Aorta (tissue), 5 donors: ENCODE data around the gene LAMTOR4. TPM values are rescaled to one million over a fixed set of nuclear protein-coding genes. Genes with fewer than 3 reads are reported as not detected.

ENCODE experiments used
- ATAC-seq: fragments of 200-7000 bp; cut with Tn5 transposase; one replicate; pipeline ENCODE4 v1.9.1; 2022; ENCODE audit warnings: moderate library complexity; ENCODE audit not compliant: low FRiP score
- DNase-seq, 2 donors: peaks; one replicate each; pipeline ENCODE4 v3.0.0-alpha.2; 2020
- H3K27ac ChIP-seq, 2 donors: one replicate each; pipeline ENCODE4 v1.5.1; 2013; ENCODE audit warnings: low read length in 2 of 2, mild to moderate bottlenecking in 2 of 2, moderate library complexity in 2 of 2, control low read depth in 1 of 2, inconsistent platforms in 1 of 2, low read depth in 1 of 2
- H3K27me3 ChIP-seq, 2 donors: one replicate each; pipeline ENCODE4 v1.6.1; 2013; ENCODE audit warnings: control low read depth in 1 of 2, low read length in 1 of 2, mild to moderate bottlenecking in 1 of 2, moderate library complexity in 1 of 2; ENCODE audit not compliant: insufficient read depth in 2 of 2, control insufficient read depth in 1 of 2
- H3K36me3 ChIP-seq, 2 donors: one replicate each; pipeline ENCODE4 v1.6.1; 2013; ENCODE audit warnings: control low read depth in 1 of 2, low read length in 1 of 2, mild to moderate bottlenecking in 1 of 2; ENCODE audit not compliant: insufficient read depth in 2 of 2, control insufficient read depth in 1 of 2
- H3K4me1 ChIP-seq, 2 donors: one replicate each; pipeline ENCODE4 v1.6.1; 2013; ENCODE audit warnings: low read length in 2 of 2, control low read depth in 1 of 2, mild to moderate bottlenecking in 1 of 2, moderate library complexity in 1 of 2; ENCODE audit not compliant: insufficient read depth in 2 of 2, control insufficient read depth in 1 of 2
- H3K4me3 ChIP-seq, 2 donors: one replicate each; pipeline ENCODE4 v1.5.1; 2013; ENCODE audit warnings: low read length in 2 of 2, control low read depth in 1 of 2, mild to moderate bottlenecking in 1 of 2
- H3K9me3 ChIP-seq: one replicate; pipeline ENCODE4 v1.6.1; 2013; ENCODE audit warnings: mild to moderate bottlenecking, low read length; ENCODE audit not compliant: control insufficient read depth
- WGBS, 2 donors: extraction: QIAGEN DNeasy Blood & Tissue Kit; methylation state at CpG; one replicate each; pipeline ENCODE4 v1.1.7; 2013; 5-methylcytosine and 5-hydroxymethylcytosine counted together
- intact Hi-C, 2 donors: fragments of 100-400 bp; cut with DNase I; formaldehyde crosslinking; loops; one replicate each; pipeline versions ENCODE4 v1.14.2 to v1.15.0; 2022
- polyA plus RNA-seq, 2 donors: library from polyadenylated mRNA; stranded (reverse); fragments of 200-250 nt; gene quantifications; one replicate each; pipeline ENCODE4 v1.2.3, GENCODE V29; 2013
- total RNA-seq, 2 donors: library from RNA; stranded (reverse); fragmentation: NEBNext Ultra II Directional; extraction: Animal tissue kit (Norgen Biotek cat#: 25700); gene quantifications; one replicate each; pipeline ENCODE4 v1.2.1, GENCODE V29; 2021
- donor health status: healthy with polysubstance abuse.
- donor health status: Bipolar disorder and iron deficiency.
- donor health status: DM: no; HTN: no; CAD: no.
- donor health status: DM: no; HTN: no; CAD: no.
- donor health status: DM: yes; HTN: yes; CAD: no.

LAMTOR4 gene
- total and polyA plus RNA-seq, 4 donors, result 80.2 to 310 (median 185) TPM

GRCh38 chr7:100119970-100120732 lies 28.6 kb upstream of the LAMTOR4 start:
- intact Hi-C loops, result loop anchor here in 1 of 2 donors (2.0 kb wide), 1 partner anchor 19 kb away; the partner anchor contains the start of genes AP4M1 and MCM7
- peak; percentile 83 for ATAC-seq
- H3K27ac ChIP-seq, result peak overlapping the region in 1 of 2 donors; percentile 29
- no peaks in the 10 kb centered on the region for H3K27me3 ChIP-seq
- H3K4me1 ChIP-seq, result peaks cover 0 to 2% of the 10 kb centered on the region in 2 donors
- peak overlapping the region; percentile 55 to 71 for H3K4me3 ChIP-seq
- 10 to 11% methylated on average over 19 of the region's 19 CpGs for WGBS, 2 donors
- no peaks in the 10 kb centered on the region for H3K36me3 ChIP-seq
- peak; percentile 78 to 84 for DNase-seq
- no peaks in the 10 kb centered on the region for H3K9me3 ChIP-seq

- intact Hi-C loops, result no loop called here
Measured at GRCh38 chr7:100120733-100121036, 28.0 kb upstream of the LAMTOR4 start.

GRCh38 chr7:100122067-100122466 lies 26.7 kb upstream of the LAMTOR4 start:
- no peak overlapping the region for H3K27ac ChIP-seq
- no peaks in the 10 kb centered on the region for H3K36me3 ChIP-seq
- H3K27me3 ChIP-seq, result no peaks in the 10 kb centered on the region
- no peaks in the 10 kb centered on the region for H3K9me3 ChIP-seq
- H3K4me3 ChIP-seq, result no peak overlapping the region
- DNase-seq (no peak), ATAC-seq (no peak)
- WGBS, 2 donors, result 70 to 74% methylated on average over 12 to 13 of the region's 13 CpGs
- intact Hi-C loops, result no loop called here
- H3K4me1 ChIP-seq, result peaks cover 0 to 2% of the 10 kb centered on the region in 2 donors

More at GRCh38 chr7:100120733-100121036, 28.0 kb upstream of the LAMTOR4 start:
- H3K27me3 ChIP-seq, result no peaks in the 10 kb centered on the region
- H3K9me3 ChIP-seq, result no peaks in the 10 kb centered on the region
- peak overlapping the region in 1 of 2 donors; percentile 2 for H3K27ac ChIP-seq
- H3K36me3 ChIP-seq, result no peaks in the 10 kb centered on the region
- no peak for DNase-seq
- no peak overlapping the region for H3K4me3 ChIP-seq
- H3K4me1 ChIP-seq, result peaks cover 0 to 2% of the 10 kb centered on the region in 2 donors
- no peak for ATAC-seq
- 13 to 19% methylated on average over 1 of the region's 1 CpG for WGBS, 2 donors

- Histone ChIP-seq H3K36me3 (no peaks in the 10 kb centered on the region), H3K4me3 (no peak overlapping the region), H3K4me1 (peaks cover 0 to 2% of the 10 kb centered on the region in 2 donors), H3K9me3 (no peaks in the 10 kb centered on the region), H3K27me3 (no peaks in the 10 kb centered on the region), H3K27ac (no peak overlapping the region)
- ATAC-seq, result no peak
- DNase-seq, result no peak
- intact Hi-C loops, result no loop called here
- WGBS, 2 donors, result 90 to 100% methylated on average over 1 of the region's 1 CpG
Measured at GRCh38 chr7:100122568-100122967, 26.1 kb upstream of the LAMTOR4 start.

GRCh38 chr7:100124301-100125230 lies 24.2 kb upstream of the LAMTOR4 start:
- ATAC-seq (no peak), DNase-seq (no peak)
- Histone ChIP-seq H3K27ac (no peak overlapping the region), H3K27me3 (no peaks in the 10 kb centered on the region), H3K36me3 (no peaks in the 10 kb centered on the region), H3K4me1 (peaks cover 0 to 2% of the 10 kb centered on the region in 2 donors), H3K4me3 (no peak overlapping the region), H3K9me3 (no peaks in the 10 kb centered on the region)
- WGBS, 2 donors, result 85% methylated on average over 4 of the region's 4 CpGs
- intact Hi-C loops, result loop anchor here in 1 of 2 donors (5.0 kb wide), 1 partner anchor 32 kb away; no protein-coding TSS in a partner anchor

GRCh38 chr7:100126239-100126930 lies 22.3 kb upstream of the LAMTOR4 start:
- ATAC-seq (peak; percentile 39), DNase-seq (peak in 1 of 2 donors; percentile 75)
- Histone ChIP-seq H3K9me3 (no peaks in the 10 kb centered on the region), H3K4me3 (peak overlapping the region; percentile 50 to 80), H3K27ac (peak overlapping the region in 1 of 2 donors; percentile 83), H3K36me3 (no peaks in the 10 kb centered on the region), H3K27me3 (no peaks in the 10 kb centered on the region), H3K4me1 (no peaks in the 10 kb centered on the region)
- intact Hi-C loops, result loop anchor here in 1 of 2 donors (2.0 to 5.0 kb wide), 2 partner anchors 26 to 34 kb away; partner anchors contain the start of genes AP4M1 and MCM7
- WGBS, 2 donors, result 13% methylated on average over 29 of the region's 29 CpGs

- Histone ChIP-seq H3K27ac (peak within 1 kb of the TSS in 1 of 2 donors; percentile 83), H3K36me3 (no peaks in the 10 kb centered on the region), H3K4me3 (peak within 1 kb of the TSS; percentile 50 to 80), H3K4me1 (no peaks in the 10 kb centered on the region), H3K27me3 (no peaks in the 10 kb centered on the region), H3K9me3 (no peaks in the 10 kb centered on the region)
- peak; percentile 97 for ATAC-seq
- intact Hi-C loops, result loop anchor here in 1 of 2 donors (2.0 to 5.0 kb wide), 2 partner anchors 26 to 35 kb away; partner anchors contain the start of genes AP4M1 and MCM7
- 0% methylated on average over 71 to 85 of the region's 85 CpGs for WGBS, 2 donors
- peak; percentile 92 to 95 for DNase-seq
Measured at GRCh38 chr7:100126931-100127865, 21.5 kb upstream of the LAMTOR4 start, which contains the start of gene MBLAC1. Gene MBLAC1 (plus strand): TSS chr7:100126967. CDS start chr7:100127396, 429 bp downstream.
